DMS153 treated with DMSO at 0.1 percent for 48 hours (cell line): ENCODE data around the gene CIB4.
"Not testable (repeated sequence)": the region's sequence is repeated elsewhere in the genome, so short reads cannot be mapped to it uniquely, and the experiment has no call there.

Experiments used
- DNase-seq: peaks from one replicate; lab custom pipeline; 2025; ENCODE audit not compliant: unreplicated experiment; lab: John Stamatoyannopoulos, UW

The CIB4 gene

GRCh38 chr2:26668041-26668440 lies 26.9 kb upstream of the CIB4 start:
- DNase-seq: no peak

- DNase-seq: no peak
These were observed 25.5 kb upstream of the CIB4 start for GRCh38 chr2:26666671-26667070.

GRCh38 chr2:26665296-26665695 lies 24.1 kb upstream of the CIB4 start:
- not testable (repeated sequence) for DNase-seq

- no peak for DNase-seq
These were observed 19.3 kb upstream of the CIB4 start for GRCh38 chr2:26660363-26660962.

GRCh38 chr2:26658691-26659346 lies 17.7 kb upstream of the CIB4 start:
- no peak for DNase-seq

GRCh38 chr2:26657265-26657664 lies 16.1 kb upstream of the CIB4 start:
- no peak for DNase-seq

- DNase-seq: no peak
These were observed 14.5 kb upstream of the CIB4 start for GRCh38 chr2:26655611-26656195.

GRCh38 chr2:26655120-26655519 lies 14.0 kb upstream of the CIB4 start:
- DNase-seq: not testable (repeated sequence)

- DNase-seq: no peak
These were observed 12.8 kb upstream of the CIB4 start for GRCh38 chr2:26654061-26654340.

GRCh38 chr2:26653207-26654060 lies 12.3 kb upstream of the CIB4 start:
- no peak for DNase-seq

GRCh38 chr2:26652361-26653041 lies 11.3 kb upstream of the CIB4 start:
- DNase-seq: no peak

- no peak for DNase-seq
These were observed 10.6 kb upstream of the CIB4 start for GRCh38 chr2:26651799-26652198.

GRCh38 chr2:26651470-26651771 lies 10.3 kb upstream of the CIB4 start:
- no peak for DNase-seq

- DNase-seq: no peak
These were observed 9.7 kb upstream of the CIB4 start for GRCh38 chr2:26650713-26651469.

GRCh38 chr2:26649992-26650712 lies 9.0 kb upstream of the CIB4 start:
- DNase-seq: no peak

GRCh38 chr2:26649322-26649721 lies 8.2 kb upstream of the CIB4 start:
- no peak for DNase-seq

- no peak for DNase-seq
These were observed 7.3 kb upstream of the CIB4 start for GRCh38 chr2:26648516-26648915.

- DNase-seq: no peak
These were observed 6.8 kb upstream of the CIB4 start for GRCh38 chr2:26647981-26648380.

- no peak for DNase-seq
These were observed 6.0 kb upstream of the CIB4 start for GRCh38 chr2:26646986-26647672.

- DNase-seq: no peak
These were observed 4.6 kb upstream of the CIB4 start for GRCh38 chr2:26645762-26646161.
